Measurements from ENCODE around the gene APOO. TPM values are rescaled to one million over a fixed set of nuclear protein-coding genes. Genes with fewer than 3 reads are reported as not detected.

The APOO gene
- total RNA-seq, 6 donors from 2014 or later, result 0.89 to 15.0 (median 12.0) TPM

DNA sequence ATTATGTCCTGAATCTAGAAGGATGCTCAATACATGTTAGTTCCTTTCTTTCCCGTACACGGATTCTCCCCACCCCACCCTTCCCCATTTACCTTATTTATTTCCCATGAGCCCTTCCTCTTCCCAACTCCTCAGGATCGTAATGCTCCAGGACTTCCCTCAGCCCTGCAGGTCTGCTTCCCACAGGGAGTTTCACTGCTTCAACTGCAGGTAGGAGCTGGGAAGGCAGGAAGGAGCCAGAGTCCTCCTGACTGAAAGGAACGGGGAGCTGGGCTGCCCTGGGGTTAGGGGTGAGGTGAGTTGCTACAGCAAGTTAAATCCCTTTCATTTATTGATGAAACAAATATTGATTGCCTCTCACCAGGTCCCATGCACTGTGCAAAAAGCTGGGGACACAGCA lies 91.6 kb downstream of the APOO start:
- Histone ChIP-seq H3K9me3 (peaks cover 0 to 6% (median 0%) of the 10 kb centered on the region in 4 donors), H3K4me1 (no peaks in the 10 kb centered on the region), H3K27ac (no peak overlapping the region), H3K36me3 (no peaks in the 10 kb centered on the region), H3K4me3 (no peak overlapping the region), H3K27me3 (no peaks in the 10 kb centered on the region)
- ATAC-seq (ENCODE audit: low FRiP score in 2 of 2) (no peak), DNase-seq (no peak)
- TF ChIP-seq, protein P1, sequence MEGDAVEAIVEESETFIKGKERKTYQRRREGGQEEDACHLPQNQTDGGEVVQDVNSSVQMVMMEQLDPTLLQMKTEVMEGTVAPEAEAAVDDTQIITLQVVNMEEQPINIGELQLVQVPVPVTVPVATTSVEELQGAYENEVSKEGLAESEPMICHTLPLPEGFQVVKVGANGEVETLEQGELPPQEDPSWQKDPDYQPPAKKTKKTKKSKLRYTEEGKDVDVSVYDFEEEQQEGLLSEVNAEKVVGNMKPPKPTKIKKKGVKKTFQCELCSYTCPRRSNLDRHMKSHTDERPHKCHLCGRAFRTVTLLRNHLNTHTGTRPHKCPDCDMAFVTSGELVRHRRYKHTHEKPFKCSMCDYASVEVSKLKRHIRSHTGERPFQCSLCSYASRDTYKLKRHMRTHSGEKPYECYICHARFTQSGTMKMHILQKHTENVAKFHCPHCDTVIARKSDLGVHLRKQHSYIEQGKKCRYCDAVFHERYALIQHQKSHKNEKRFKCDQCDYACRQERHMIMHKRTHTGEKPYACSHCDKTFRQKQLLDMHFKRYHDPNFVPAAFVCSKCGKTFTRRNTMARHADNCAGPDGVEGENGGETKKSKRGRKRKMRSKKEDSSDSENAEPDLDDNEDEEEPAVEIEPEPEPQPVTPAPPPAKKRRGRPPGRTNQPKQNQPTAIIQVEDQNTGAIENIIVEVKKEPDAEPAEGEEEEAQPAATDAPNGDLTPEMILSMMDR (IDR thresholded peaks at IDR 0.05), result no peak
- TF ChIP-seq POLR2AphosphoS5 (IDR thresholded peaks at IDR 0.05) (no peak), EP300 (IDR thresholded peaks at IDR 0.05) (no peak), POLR2A (IDR thresholded peaks at IDR 0.05) (no peak)
- WGBS, 2 donors, result 62 to 71% methylated on average over 4 of the region's 4 CpGs

DNA sequence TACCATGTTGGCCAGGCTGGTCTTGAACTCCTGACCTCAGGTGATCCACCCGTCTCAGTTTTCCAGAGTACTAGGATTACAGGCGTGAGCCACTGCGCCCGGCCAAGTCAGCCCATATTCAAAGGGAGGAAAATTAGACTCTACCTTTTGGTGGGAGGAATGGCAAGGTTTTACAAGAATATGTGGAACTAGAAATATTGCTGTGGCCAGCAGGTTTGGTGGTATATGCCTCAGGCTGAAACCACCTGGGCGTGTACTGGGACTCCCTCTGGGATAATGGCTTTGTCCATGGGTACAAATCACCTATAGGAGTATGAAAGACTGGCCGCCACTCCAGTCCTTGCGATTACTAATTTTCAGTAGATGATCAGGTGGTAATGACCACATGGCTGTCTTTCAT lies 92.4 kb downstream of the APOO start:
- Histone ChIP-seq H3K27me3 (no peaks in the 10 kb centered on the region), H3K36me3 (no peaks in the 10 kb centered on the region), H3K4me3 (no peak overlapping the region), H3K27ac (no peak overlapping the region), H3K4me1 (no peaks in the 10 kb centered on the region), H3K9me3 (peaks cover 0 to 6% (median 0%) of the 10 kb centered on the region in 4 donors)
- ATAC-seq (ENCODE audit: low FRiP score in 2 of 2) (no peak), DNase-seq (no peak)
- WGBS, 2 donors, result 91 to 95% methylated on average over 6 to 7 of the region's 7 CpGs
- TF ChIP-seq POLR2A (IDR thresholded peaks at IDR 0.05), result no peak
- TF ChIP-seq POLR2AphosphoS5 (IDR thresholded peaks at IDR 0.05), result no peak
- no peak for TF ChIP-seq EP300 (IDR thresholded peaks at IDR 0.05)

GRCh38 chrX:23813808-23814207 lies 93.9 kb downstream of the APOO start:
- Histone ChIP-seq H3K27me3 (no peaks in the 10 kb centered on the region), H3K9me3 (peaks cover 0 to 6% (median 0%) of the 10 kb centered on the region in 4 donors), H3K36me3 (no peaks in the 10 kb centered on the region), H3K4me1 (no peaks in the 10 kb centered on the region), H3K4me3 (no peak overlapping the region), H3K27ac (no peak overlapping the region)
- DNase-seq, result no peak
- 96 to 100% methylated on average over 1 of the region's 1 CpG for WGBS, 2 donors
- no peak for ATAC-seq (ENCODE audit: low FRiP score in 2 of 2)
- TF ChIP-seq POLR2A (IDR thresholded peaks at IDR 0.05) (no peak), EP300 (IDR thresholded peaks at IDR 0.05) (no peak), POLR2AphosphoS5 (IDR thresholded peaks at IDR 0.05) (no peak)
- TF ChIP-seq, protein P1 (IDR thresholded peaks at IDR 0.05), result no peak

DNA sequence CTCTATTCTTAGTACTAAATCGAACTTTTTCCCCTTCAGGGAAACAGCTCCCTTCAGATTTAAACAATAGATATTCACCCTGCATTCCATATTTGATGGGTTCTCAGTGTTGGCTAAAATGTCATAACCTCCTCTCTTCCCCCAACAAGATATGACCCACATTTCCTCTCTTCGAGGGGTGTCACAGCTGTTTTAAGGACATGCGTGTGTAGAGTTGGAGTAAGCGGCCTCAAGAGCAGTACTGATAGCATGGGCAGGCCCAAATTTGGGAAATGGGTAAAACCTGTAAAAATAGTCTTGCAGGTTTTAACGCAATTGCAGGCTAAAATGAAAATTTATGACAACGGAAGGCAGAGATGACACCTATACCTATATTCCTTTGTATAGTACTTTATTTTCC lies 96.1 kb downstream of the APOO start:
- Histone ChIP-seq H3K36me3 (no peaks in the 10 kb centered on the region), H3K4me3 (no peak overlapping the region), H3K9me3 (peaks cover 0 to 6% (median 0%) of the 10 kb centered on the region in 4 donors), H3K27me3 (no peaks in the 10 kb centered on the region), H3K27ac (peak overlapping the region; percentile 2 to 58 (median 45)), H3K4me1 (peaks cover 0 to 10% (median 4%) of the 10 kb centered on the region in 4 donors)
- ATAC-seq (ENCODE audit: low FRiP score in 2 of 2), result no peak
- DNase-seq, result no peak
- WGBS, 2 donors, result 63 to 73% methylated on average over 6 of the region's 6 CpGs
- TF ChIP-seq POLR2AphosphoS5 (IDR thresholded peaks at IDR 0.05) (no peak), EP300 (IDR thresholded peaks at IDR 0.05) (no peak)
- TF ChIP-seq, protein P1 (IDR thresholded peaks at IDR 0.05), result no peak

DNA sequence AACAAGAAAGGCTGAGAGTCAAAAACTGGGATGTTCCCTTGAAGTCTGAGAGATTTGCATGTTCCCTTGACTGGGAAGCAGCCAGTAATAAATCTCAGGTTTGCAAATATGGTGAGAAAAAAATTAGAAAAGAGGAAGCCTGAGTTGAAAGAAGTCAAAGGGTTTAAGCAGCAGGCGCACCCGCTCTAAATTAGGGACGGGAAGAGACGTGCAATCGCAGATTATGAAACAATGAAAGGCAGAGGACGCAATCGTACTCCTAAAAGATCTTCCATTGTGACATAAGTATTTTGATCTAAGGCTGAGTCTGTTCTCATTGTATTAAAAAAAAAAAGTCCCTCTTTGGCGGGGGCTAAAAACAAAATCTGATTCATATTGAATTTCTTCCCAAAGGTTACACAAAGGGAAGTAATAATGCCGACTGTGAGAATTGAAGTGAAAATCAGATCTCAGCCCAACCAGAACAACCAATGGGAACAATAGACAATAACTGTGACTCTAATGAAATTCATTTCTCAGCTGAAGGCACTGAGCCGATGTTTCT lies 96.6 kb downstream of the APOO start:
- TF ChIP-seq EP300 (IDR thresholded peaks at IDR 0.05), result no peak
- TF ChIP-seq POLR2AphosphoS5 (IDR thresholded peaks at IDR 0.05), result peak; percentile 27 to 58
- Histone ChIP-seq H3K27me3 (no peaks in the 10 kb centered on the region), H3K36me3 (no peaks in the 10 kb centered on the region), H3K4me1 (peaks cover 0 to 10% (median 4%) of the 10 kb centered on the region in 4 donors), H3K9me3 (peaks cover 0 to 6% (median 0%) of the 10 kb centered on the region in 4 donors), H3K27ac (peak overlapping the region; percentile 37 to 58 (median 46)), H3K4me3 (no peak overlapping the region)
- ATAC-seq (ENCODE audit: low FRiP score in 2 of 2), result peak in 1 of 2 donors; percentile 60
- DNase-seq, result peak in 1 of 2 donors; percentile 41
- WGBS, 2 donors, result 29 to 58% methylated on average over 10 of the region's 10 CpGs

DNA sequence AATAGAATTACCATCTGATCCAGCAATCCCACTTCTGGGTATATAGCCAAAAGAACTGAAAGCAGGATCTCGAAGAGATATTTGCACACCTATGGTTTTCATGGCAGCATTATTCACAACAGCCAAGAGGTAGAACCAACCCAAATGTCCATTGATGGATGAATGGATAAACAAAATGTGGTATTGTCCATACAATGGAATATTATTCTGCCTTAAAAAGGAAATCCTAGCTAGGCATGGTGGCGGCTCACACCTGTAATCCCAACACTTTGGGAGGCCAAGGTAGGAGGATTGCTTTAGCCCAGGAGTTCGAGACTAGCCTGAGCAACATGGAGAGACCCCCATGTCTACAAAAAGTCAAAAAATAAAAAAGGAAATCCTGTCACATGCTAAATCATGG lies 97.5 kb downstream of the APOO start:
- Histone ChIP-seq H3K4me3 (no peak overlapping the region), H3K27ac (no peak overlapping the region), H3K36me3 (no peaks in the 10 kb centered on the region), H3K27me3 (no peaks in the 10 kb centered on the region), H3K9me3 (peaks cover 0 to 6% (median 0%) of the 10 kb centered on the region in 4 donors), H3K4me1 (peaks cover 0 to 10% (median 4%) of the 10 kb centered on the region in 4 donors)
- no peak for TF ChIP-seq EP300 (IDR thresholded peaks at IDR 0.05)
- no peak for TF ChIP-seq POLR2A (IDR thresholded peaks at IDR 0.05)
- TF ChIP-seq, protein P1 (IDR thresholded peaks at IDR 0.05), result no peak
- no peak for TF ChIP-seq POLR2AphosphoS5 (IDR thresholded peaks at IDR 0.05)
- WGBS, 2 donors, result 76 to 100% methylated on average over 1 to 3 of the region's 3 CpGs
- no peak for DNase-seq
- ATAC-seq (ENCODE audit: low FRiP score in 2 of 2), result no peak

Measured in upper lobe of left lung (tissue), 6 donors.